Measurements from ENCODE around the gene POU3F4.

Gene POU3F4

DNA sequence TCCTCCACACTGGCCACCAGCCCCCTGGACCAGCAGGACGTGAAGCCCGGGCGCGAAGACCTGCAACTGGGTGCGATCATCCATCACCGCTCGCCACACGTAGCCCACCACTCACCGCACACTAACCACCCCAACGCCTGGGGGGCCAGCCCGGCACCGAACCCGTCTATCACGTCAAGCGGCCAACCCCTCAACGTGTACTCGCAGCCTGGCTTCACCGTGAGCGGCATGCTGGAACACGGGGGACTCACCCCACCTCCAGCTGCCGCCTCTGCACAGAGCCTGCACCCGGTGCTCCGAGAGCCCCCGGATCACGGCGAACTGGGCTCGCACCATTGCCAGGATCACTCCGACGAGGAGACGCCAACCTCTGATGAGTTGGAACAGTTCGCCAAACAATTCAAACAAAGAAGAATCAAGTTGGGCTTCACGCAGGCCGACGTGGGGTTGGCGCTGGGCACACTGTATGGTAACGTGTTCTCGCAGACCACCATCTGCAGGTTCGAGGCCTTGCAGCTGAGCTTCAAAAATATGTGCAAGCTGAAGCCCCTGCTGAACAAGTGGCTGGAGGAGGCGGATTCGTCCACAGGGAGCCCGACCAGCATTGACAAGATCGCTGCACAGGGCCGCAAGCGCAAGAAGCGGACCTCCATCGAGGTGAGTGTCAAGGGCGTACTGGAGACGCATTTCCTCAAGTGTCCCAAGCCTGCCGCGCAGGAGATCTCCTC, 600 bp downstream of the POU3F4 start:
- no peak overlapping the region for H3K4me3 ChIP-seq (ENCODE audit: low read depth, low read length)
- no peak for DNase-seq (ENCODE audit: low read depth)
- TF ChIP-seq, protein P1, sequence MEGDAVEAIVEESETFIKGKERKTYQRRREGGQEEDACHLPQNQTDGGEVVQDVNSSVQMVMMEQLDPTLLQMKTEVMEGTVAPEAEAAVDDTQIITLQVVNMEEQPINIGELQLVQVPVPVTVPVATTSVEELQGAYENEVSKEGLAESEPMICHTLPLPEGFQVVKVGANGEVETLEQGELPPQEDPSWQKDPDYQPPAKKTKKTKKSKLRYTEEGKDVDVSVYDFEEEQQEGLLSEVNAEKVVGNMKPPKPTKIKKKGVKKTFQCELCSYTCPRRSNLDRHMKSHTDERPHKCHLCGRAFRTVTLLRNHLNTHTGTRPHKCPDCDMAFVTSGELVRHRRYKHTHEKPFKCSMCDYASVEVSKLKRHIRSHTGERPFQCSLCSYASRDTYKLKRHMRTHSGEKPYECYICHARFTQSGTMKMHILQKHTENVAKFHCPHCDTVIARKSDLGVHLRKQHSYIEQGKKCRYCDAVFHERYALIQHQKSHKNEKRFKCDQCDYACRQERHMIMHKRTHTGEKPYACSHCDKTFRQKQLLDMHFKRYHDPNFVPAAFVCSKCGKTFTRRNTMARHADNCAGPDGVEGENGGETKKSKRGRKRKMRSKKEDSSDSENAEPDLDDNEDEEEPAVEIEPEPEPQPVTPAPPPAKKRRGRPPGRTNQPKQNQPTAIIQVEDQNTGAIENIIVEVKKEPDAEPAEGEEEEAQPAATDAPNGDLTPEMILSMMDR (conservative IDR thresholded peaks at IDR 0.05; ENCODE audit: low read depth, low read length) = no peak

DNA sequence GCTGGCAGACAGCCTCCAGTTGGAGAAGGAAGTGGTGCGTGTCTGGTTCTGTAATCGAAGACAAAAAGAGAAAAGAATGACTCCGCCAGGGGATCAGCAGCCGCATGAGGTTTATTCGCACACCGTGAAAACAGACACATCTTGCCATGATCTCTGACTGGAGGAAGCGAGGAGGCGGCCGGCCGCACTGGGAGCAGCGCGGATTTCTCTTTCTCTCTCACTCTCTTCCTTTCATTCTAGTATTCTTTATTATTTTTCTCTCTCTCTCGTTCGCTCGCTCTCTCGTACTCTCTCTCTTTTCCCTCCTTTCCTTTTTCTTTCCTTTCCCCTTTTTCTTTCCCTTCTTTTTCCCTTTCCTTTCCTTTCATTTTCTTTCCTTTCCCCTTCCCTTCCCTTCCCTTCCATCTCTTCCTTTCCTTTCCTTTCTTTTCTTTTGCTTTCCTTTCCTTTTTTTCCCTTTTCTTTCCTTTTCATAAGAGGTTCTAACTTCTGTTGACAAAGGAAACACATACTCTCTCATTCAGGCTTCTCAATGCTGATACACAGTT, 1.2 kb downstream of the POU3F4 start:
- no peak overlapping the region for H3K4me3 ChIP-seq (ENCODE audit: low read depth, low read length)
- TF ChIP-seq, protein P1 (conservative IDR thresholded peaks at IDR 0.05; ENCODE audit: low read depth, low read length) = no peak
- no peak for DNase-seq (ENCODE audit: low read depth)

DNA sequence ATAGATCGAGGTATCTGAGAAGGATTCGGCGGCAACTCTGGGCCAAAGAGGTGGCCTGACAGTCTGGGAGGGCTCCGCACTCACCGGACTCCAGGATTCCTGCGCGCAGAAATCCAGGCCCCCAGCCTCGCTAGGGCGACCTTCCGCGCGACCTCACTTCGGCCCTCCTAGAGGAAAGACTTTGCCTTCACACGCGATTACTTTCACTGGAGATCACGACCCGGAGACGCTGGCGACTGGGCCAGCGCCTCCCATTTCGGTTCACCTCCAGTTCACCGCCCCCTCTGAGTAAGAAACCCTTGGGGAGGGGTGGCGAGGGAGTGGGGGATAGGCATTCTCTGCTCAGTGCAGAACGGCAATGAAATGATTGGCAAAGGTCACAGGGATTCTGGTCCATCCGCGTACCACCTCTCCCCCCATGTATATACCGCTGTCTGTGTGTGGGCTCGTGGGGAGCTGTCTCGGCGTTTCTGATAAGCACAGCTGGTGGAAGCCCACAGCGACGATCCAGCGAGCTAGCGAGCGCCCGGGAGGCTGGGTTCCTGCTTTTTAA, 2.5 kb downstream of the POU3F4 start:
- TF ChIP-seq, protein P1 (conservative IDR thresholded peaks at IDR 0.05; ENCODE audit: low read depth, low read length) = no peak
- H3K4me3 ChIP-seq (ENCODE audit: low read depth, low read length) = no peak overlapping the region
- DNase-seq (ENCODE audit: low read depth) = no peak

DNA sequence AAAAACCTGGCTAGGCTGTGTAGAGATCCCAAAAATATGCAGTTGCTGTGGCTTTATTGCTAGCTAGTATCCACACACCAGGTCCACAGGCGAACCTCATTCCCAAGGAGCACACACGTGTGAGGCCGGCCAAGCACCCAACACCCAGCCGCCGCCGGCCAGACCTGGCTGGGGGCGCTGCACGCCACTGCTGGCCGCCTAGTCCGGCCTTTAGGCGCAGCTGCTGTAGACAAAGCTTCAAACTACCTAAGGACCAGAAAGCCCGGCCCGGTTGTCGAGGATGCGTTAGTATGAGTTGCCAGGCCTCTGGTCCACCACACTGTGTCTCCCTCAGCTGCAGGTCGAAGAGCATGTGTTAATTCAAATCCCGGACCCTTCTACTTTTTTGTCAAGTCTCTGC, 3.1 kb downstream of the POU3F4 start:
- H3K4me3 ChIP-seq (ENCODE audit: low read depth, low read length) = no peak overlapping the region
- no peak for DNase-seq (ENCODE audit: low read depth)

DNA sequence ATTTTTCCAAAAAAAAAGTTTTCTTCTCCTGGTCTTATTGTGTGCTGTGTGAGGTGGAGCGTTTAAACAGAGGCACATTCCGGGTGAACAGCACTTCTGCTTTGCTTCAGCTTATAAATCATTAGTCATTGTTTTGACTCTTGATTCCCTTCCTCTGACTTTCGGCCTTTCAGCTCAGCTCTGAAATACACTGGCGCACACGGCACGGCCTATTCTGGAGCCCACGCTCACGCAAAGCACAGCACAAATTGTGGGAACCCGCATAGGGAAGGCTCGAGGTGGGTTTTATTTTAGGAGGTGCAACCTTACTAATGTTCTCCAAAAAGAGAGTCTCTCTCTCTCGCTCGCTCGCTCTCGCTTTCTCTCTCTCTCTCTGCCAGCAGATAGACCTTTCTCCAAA, 4.0 kb downstream of the POU3F4 start:
- DNase-seq (ENCODE audit: low read depth) = no peak
- TF ChIP-seq, protein P1 (conservative IDR thresholded peaks at IDR 0.05; ENCODE audit: low read depth, low read length) = no peak
- no peak overlapping the region for H3K4me3 ChIP-seq (ENCODE audit: low read depth, low read length)

More for the DNA sequence above, 3.1 kb downstream of the POU3F4 start:
- TF ChIP-seq, protein P1 (conservative IDR thresholded peaks at IDR 0.05; ENCODE audit: low read depth, low read length) = no peak

DNA sequence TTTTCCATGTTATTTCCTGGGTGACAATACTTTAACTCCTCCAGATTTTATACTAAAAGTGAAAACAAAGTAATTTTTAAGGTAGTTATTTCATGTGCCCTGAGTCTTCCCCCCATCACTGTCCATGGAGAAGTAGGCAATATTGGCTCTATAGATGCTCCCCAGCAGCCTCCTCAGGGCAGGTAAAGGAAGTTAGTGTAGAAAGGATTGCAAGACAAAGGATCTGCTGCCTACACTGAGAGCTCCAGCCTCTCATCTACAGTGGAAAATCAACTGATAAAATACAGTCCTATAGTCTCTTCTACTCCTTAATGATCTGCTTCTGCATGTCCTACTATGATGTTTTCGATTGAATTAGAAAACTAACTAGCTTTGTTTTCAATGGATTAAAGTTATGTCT, 8.5 kb downstream of the POU3F4 start:
- DNase-seq (ENCODE audit: low read depth) = no peak
- no peak overlapping the region for H3K4me3 ChIP-seq (ENCODE audit: low read depth, low read length)
- TF ChIP-seq, protein P1 (conservative IDR thresholded peaks at IDR 0.05; ENCODE audit: low read depth, low read length) = no peak

All from choroid plexus epithelial cell (primary cell).